Activated CD4-positive, alpha-beta T cell treated with anti-CD3 and anti-CD28 coated beads for 1 hour (primary cell): Measurements from ENCODE around the gene SHISA5.
A peak's percentile ranks its signal among the peaks of the same experiment; 100 is the strongest.
"Not testable (repeated sequence)": the region's sequence is repeated elsewhere in the genome, so short reads cannot be mapped to it uniquely, and the experiment has no call there.

Experiments
- DNase-seq: peaks from one replicate; pipeline ENCODE4 v3.0.0-alpha.2; 2020

The SHISA5 gene

DNA sequence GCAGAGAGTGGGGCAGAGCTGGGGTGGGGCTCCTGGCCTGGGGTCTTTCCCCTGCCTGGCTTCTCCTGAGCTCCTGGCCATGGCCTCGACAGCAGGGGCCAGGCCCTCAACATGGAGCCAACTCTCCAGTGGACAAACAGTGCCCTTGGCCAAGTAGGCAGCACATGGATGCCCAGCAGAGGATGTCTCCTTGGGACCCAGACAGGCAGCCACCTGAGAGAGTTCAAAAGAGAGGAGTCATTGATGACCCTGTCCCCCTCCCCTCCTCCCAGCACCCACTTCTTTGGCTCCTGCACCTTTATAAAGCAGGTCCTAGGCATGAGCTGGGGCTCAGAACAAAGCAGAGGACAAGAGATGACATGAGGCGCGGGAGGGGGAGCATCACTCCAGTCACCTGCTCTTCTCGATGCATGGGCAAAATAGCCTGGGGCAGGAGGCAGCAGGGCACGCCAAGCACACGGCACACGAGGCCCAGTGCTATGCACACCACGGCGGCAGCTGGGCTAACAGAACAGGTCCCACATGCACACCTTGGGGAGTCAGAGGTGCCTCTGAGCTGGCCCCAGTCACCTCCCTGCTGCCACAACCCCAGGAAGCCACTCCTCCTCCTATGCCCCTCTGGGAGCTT is 27.4 kb downstream of the SHISA5 start:
- no peak for DNase-seq

DNA sequence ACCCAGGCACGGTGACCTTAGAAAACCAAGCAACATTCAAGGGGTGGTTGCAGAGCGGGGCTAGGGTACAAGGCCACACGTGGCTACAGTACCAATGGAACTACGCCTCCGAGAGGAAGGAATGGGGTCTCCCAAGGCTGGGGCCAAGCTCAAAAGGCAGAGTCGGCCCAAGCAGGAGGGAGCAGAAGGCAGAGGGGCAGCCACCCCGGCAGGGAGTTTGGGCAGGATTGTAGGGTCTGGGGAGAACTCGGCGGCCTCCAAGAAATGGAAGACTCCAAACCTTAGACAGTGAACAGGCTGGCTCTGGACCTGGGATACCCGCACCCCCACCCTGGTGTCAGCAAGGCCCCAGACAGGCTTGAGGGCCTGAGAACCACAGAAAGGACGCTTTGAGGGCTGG is 28.8 kb downstream of the SHISA5 start:
- no peak for DNase-seq

DNA sequence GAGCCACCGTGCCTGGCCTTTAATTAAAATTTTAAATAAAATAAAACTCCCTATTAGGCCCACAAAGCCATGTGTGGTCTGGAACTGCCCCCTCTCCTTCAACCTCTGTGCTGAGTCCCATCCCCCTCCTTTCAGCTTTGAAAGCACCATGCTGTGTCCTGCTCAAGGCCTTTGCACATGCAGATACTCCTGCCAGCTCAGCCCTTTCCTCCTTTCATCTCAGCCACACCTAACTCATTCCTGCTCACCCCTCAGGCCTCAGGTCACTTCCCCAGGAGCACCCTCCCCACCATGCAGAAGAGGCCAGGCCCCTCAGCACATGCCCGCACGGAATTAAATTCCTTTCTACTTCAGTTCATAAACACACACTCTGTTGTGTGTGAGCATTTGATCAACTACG is 29.4 kb downstream of the SHISA5 start:
- DNase-seq = no peak

DNA sequence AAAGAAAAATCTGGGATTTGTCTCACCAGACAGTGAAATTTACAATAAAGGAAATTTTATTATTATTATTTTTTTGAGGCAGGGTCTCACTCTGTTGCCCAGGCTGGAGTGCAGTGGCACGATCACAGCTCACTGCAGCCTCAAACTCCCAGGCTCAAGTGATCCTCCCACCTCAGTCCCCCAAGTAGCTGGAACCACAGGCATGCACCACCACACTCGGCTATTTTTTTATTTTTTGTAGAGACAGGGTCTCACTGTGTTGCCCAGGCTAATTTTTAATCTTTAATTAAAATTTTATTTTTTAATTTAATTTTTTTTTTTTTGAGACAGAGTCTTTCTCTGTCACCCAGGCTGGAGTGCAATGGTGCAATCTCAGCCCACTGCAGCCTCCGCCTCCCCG is 29.9 kb downstream of the SHISA5 start:
- DNase-seq = not testable (repeated sequence)

DNA sequence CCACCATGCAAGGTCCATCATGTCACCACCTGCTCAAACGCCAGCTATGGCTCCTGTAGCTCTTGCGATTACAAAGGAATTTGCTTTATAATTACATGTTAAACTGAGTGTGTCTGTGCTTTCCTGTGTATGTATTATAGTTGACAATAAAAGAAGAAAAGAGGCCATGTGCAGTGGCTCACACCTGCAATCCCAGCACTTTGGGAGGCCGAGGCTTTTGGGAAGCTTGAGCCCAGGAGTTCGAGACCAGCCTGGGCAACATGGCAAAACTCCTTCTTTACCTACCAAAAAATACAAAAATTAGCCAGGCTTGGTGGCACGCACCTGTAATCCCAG is 30.4 kb downstream of the SHISA5 start:
- no peak for DNase-seq

DNA sequence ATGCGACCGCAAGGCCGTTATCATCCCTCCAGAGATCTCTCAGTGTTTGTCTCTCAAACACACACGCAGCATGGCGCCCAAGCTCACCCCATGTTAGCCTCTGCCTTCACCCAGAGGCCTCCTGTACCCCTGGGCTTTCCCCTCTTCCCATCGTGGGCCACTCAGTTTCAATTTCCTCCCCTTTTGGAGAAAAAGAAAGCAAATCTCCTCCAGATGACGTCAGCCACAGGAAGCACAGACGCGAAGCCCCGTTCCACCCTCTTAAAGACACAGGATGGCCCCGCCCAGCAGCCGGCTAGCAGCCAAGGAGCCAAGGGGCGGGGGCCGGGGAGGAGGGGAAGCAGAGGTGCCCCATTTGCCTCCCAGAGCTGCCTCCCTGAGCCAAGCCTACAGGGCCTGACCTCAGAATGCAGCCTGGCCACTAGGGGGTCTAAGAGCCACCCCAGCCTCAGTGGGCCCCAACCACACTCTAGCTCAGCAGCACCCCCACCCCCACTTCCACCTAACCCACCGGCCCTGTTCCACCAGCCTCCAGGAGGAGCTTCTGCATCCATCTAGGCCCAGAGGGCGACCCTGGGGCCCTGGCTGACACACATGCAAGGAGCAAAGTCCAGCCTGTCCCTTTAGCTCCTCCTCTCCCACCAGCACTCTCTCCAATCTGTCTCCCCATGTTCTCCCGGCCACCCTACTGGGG is 30.9 kb downstream of the SHISA5 start:
- DNase-seq = peak; percentile 93

DNA sequence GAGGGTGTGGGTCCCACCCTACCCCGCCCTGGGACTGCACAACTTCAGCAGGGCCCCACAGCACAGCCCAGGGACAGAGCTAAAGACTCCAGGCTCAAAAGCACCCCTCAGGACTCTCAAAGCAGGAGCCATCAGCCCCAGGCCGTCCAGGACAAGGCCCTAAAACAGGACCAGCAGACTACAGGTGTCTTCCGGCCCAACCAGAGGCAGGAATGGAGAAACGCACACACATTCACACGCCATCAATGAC is 31.4 kb downstream of the SHISA5 start:
- DNase-seq = no peak

DNA sequence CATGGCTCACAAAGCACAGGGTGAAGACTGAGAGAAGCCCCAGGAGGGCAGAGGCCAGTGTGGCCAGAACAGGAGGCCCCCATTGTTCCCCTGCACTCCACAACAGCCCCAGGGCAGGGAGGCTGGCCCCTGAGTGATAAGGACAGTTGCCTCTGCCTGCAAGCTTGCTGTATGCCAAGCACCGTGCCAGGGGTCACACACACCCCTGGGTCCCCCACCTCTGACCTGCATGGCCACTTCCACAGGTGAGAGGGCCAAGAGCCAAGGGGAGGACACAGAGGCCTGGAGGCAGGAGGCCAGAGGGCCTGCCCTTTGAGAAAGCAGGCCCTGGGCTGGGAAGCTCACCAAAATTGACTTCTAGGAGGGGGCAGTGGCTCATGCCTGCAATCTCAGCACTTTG is 33.7 kb downstream of the SHISA5 start:
- DNase-seq = no peak

DNA sequence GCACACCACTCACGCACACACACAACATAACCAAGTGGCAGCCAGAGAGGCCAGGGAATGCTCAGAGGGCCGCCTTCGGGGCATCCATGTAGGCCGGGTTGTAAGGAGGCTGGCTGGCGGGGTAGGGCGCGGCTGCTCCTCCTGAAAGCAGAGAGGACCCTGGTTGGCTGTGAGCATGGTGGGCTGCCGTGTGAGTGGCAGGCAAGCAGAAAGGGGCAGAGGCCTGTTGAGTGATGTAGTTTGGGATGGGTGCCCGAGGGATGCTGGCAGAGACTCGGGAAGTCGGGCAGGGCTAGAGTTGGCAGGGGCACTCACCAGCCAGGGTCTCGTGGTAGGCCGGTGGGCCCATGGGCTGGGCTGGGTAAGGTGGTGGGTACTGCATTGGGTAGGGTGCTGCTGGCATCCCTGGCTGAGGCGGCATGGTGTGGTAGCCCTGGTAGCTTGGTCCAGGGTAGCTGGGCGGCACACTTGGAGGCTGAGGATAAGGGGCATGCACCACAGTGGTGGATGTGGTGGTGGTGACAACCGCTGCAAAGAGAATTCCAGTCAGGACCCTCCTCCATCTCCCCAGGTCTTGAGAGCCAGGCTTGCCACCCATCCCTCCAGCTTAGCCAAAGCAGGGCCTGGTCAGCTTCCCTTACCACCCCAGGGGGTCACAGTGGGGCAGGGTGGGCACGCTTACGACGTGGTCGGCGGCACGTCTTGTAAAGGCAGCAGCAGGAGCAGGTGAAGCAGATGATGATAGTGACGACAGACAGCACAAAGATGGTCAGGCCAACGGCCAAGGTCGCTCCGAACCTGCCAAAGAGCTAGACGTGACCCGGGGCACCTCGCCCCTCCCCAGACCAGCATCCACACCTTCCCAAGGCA is 34.7 kb downstream of the SHISA5 start:
- DNase-seq = no peak

DNA sequence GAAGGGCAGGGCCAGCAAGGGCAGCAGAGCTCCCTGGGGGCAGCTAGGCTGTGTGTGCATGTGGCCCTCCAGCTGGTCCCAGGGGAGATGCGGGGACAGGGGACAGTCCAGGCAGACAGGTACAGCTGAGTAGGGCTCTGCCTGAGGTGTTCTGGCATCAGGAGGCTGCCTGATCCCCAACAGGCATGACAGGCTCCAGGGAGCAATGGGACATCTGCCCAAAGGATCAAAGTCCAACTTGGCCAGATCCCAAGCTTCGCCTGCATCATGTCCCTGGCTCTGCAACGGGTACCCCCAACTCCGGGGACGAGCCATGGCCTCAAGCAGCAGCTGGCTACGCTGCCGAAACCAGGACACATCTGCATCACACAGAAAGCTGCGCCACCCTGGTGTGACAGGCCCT is 35.6 kb downstream of the SHISA5 start:
- no peak for DNase-seq

DNA sequence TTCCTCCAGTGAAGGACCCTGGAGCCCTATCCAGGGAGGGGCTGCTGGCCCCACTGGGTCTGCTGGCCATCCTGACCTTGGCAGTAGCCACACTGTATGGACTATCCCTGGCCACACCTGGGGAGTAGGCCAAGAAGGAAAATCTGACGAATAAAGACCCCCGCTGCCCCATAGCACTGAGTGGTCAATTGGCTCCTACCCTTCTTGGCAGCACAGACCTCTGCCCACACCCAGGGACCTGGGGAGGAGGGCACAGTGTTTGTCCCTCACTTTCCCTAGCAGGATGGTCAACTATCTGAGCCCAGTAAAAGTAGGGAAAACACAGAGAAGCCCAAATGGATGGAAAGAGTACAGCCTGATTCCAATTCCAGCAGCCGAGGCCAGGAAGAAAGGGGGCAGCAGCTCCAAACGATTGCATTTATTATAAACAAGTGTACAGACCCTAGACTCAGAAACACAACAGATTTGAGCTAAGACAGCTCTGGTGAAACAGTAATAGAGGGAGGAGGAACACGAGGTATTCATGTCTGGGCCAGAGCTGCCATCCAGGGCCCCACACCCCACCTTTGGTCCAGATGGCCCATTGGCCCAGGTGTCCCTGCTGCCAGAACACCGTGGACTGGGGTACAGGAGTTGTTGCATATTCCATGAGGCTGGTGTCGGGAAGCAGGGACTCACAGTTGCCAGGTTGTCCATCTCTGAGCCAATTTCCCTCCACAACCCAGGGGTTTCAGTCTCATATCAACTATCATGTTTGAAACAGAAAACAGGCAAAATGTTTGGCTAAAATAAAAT is 36.3 kb downstream of the SHISA5 start:
- DNase-seq = no peak

DNA sequence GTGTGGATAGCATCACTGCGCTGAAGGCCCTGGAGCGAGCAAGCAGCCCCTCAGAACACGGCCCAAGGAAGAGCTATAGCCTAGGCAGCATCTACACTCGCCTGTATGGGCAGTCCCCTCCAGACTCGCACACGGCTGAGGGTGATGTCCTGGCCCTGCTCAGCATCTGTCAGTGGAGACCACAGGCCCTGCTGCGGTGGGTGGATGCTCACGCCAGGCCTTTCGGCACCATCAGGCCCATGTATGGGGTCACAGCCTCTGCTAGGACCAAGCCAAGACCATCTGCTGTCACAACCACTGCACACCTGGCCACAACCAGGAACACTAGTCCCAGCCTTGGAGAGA is 36.9 kb downstream of the SHISA5 start:
- DNase-seq = no peak

DNA sequence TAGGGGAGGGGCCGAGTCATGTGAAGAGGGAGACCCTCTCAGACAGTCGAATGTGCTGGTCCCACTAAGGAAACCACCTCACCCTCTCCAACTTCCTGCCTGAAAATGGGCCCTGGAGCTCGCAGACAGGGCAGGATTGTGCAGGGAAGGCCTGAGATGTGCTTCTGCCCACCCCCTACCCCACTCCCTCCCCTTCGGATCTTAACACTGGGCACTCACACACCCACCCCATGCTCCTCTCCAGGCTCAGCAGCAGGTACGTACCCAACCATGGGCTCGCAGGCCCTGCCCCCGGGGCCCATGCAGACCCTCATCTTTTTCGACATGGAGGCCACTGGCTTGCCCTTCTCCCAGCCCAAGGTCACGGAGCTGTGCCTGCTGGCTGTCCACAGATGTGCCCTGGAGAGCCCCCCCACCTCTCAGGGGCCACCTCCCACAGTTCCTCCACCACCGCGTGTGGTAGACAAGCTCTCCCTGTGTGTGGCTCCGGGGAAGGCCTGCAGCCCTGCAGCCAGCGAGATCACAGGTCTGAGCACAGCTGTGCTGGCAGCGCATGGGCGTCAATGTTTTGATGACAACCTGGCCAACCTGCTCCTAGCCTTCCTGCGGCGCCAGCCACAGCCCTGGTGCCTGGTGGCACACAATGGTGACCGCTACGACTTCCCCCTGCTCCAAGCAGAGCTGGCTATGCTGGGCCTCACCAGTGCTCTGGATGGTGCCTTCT is 37.4 kb downstream of the SHISA5 start:
- DNase-seq = no peak

DNA sequence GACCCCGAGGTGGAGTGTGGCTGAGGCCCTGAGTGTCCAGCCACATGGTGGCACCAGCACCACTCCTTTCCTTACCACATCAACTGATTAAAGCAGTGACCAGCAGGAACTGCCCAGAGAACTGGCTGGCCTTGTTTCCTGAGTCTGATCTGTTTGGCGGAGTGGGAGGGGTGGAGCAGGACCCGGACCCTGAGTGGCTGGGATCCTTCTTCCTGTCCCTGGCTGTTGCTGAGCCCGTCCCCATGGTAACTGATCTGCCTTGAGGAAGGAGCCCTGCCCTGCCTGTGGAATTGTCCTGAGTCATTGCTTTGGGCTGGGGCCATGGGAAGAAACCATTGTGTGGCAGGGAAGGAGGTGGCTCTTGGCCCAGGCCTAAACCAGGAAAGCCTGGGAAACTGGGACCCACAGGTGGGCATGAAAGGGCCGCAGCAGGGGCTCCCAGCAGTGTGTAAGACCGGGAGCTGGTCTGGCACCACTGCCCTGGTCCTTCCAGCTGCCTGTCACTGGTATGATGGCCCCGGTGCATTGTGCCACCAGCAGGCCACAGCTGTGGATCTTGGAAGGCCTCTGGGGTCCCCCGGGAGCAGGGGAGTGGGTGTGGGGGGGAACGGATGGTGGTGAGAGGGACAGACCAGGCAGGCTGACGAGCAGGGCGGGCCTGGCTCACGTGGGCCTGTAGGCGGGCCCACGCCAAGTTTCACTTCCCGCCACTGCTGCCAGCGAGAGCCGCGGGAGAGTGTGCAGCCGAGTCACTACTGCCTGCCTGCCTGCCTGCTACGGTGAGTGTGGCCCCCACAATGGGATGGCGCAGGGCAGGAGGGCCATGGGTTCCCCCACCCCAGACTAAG is 38.2 kb downstream of the SHISA5 start:
- peak; percentile 80 for DNase-seq

DNA sequence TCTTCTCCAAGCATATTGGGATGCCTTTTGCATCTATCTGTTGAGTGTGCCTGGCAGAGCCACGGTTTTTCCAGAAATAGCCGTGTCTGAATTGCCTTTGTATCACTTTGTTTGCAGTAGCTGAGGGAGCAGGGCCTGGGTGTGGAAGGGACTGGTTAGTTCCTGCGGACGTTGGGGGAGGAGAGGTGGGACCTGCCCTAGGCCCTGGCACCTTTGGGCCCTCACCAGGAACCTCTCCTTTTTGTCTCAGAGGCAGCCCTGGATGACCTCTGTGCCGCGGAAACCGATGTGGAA is 38.8 kb downstream of the SHISA5 start:
- DNase-seq = no peak

DNA sequence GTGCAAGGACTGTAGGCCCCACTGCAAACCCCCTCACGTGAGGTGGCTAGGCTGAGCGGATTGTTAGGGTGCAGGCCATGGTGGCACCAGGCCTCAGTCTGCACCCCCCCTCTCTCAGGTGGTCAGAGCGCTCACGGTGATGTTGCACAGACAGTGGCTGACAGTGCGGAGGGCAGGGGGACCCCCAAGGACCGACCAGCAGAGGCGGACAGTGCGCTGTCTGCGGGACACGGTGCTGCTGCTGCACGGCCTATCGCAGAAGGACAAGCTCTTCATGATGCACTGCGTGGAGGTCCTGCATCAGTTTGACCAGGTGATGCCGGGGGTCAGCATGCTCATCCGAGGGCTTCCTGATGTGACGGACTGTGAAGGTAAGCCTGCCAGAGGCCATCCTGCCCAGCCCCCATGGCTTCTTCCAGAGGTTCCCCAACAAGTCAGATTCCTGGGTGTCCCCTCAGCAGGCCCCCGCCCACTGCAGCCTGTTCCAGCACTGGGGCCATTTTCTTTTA is 39.2 kb downstream of the SHISA5 start:
- DNase-seq = no peak

DNA sequence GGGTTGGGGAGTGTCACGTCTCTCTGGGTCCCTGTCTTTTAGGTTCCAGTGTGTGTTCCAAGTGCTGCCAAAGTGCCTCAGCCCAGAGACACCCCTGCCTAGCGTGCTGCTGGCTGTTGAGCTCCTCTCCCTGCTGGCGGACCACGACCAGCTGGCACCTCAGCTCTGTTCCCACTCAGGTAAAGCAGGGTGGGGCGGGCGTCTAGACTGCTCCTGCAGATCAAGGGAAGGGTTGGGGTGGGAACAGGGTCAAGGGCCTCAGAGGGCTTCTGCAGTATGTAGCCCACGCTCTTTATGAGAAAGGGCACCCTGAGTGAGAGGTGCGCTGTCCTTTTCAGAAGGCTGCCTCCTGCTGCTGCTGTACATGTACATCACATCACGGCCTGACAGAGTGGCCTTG is 40.3 kb downstream of the SHISA5 start:
- no peak for DNase-seq

DNA sequence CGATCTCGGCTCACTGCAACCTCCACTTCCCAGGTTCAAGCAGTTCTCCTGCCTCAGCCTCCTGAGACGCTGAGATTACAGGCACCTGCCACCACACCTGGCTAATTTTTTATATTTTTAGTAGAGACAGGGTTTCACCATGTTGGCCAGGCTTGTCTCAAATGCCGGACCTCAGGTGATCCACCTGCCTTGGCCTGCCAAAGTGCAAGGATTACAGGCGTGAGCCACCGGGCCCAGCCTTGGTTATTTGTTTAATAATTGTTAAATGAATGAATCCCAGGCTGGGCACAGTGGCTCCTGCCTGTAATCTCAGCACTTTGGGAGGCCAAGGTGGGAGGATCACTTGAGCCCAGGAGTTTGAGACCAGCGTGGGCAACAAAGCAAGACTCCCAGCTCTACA is 42.2 kb downstream of the SHISA5 start:
- DNase-seq = not testable (repeated sequence)

DNA sequence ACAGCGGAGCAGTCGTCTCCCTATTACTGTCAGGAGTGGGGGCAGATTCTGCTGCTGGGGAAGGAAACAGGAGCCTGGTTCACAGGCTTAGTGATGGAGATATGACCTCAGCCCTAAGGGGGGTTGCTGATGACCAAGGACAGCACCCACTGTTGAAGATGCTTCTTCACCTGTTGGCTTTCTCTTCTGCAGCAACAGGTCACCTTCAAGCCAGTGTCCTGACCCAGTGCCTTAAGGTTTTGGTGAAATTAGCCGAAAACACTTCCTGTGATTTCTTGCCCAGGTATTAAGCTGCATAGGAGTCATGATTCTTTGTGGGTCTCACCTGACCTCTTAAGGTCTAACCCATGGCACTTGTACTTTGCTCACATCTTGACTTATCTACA is 43.5 kb downstream of the SHISA5 start:
- no peak for DNase-seq

DNA sequence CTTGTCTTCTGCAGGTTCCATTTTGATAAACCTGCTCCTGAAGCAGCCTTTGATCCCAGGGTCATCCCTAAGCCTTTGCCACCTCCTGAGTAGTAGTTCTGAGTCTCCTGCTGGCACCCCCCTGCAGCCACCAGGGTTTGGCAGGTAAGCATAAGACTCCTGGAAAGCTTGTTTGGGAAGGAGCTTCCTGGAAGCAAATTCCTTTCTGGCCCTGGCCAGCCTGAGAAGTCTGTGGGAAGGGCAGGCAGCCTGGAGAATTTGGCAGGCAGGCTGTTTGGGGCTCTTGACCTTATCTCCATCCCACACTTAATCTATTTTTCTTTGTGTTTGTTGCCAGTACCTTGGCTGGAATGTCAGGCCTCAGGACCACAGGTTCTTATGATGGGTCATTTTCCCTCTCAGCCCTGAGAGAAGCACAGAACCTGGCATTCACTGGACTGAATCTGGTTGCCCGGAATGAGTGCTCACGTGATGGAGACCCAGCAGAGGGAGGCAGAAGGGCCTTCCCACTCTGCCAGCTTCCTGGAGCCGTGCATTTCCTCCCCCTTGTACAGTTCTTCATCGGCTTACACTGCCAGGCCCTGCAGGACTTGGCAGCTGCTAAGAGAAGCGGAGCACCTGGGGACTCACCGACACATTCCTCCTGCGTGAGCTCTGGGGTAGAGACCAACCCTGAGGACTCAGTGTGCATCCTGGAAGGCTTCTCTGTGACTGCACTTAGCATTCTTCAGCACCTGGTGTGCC is 44.0 kb downstream of the SHISA5 start:
- no peak for DNase-seq

DNA sequence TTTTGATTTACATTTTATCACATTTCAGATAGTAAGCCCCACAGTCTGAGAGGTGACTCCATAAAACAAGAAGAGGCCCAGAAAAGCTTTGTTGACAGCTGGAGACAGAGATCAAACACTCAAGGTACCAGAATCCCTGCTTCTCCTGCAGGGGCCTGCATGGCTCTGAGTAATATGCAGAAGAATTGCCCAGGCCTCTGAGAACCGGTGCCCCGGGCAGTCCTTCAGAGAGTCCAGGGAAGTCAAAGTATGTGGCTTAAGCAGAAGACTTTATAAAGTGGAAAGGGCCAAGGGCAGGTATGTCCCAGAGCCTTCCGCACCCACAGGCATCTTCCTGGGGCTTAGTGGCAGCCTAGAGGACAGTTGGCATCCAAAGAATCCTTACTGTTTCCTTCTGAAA is 44.6 kb downstream of the SHISA5 start:
- no peak for DNase-seq
